Measurements from ENCODE around the gene ALDH16A1. TPM values are rescaled to one million over a fixed set of nuclear protein-coding genes. Genes with fewer than 3 reads are reported as not detected.

ALDH16A1 gene
- total RNA-seq, 1 experiment from 2014 or later = 51.7 TPM

DNA sequence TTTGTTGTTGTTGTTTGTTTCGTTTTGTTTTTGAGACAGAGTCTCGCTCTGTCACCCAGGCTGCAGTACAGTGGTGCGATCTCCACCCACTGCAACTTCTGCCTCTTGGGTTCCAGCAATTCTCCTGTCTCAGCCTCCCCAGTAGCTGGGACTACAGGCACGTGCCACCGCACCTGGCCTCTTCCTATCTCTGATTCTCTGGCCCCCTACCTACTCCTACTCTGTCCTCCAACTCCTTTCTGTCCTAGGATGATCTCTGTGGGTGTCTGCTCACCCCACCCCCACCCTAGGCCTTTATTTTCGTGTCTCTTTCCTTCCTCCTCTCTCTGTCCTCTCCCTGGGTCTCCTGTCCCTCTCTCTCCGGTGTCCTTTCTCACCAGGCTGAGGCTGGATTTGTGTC is 2.6 kb upstream of the ALDH16A1 start:
- Histone ChIP-seq H2BK20ac (ENCODE audit: low read depth, low read length, poor library complexity, severe bottlenecking) (no peak overlapping the region), H2BK5ac (ENCODE audit: insufficient read length, low read length) (no peak overlapping the region), H2BK12ac (ENCODE audit: insufficient read length, low read depth, low read length) (no peak overlapping the region), H4K91ac (ENCODE audit: insufficient read length, low read depth, low read length) (no peak overlapping the region), H2BK120ac (ENCODE audit: low read depth, low read length, poor library complexity, severe bottlenecking) (no peak overlapping the region), H3K23me2 (ENCODE audit: insufficient read length, low read depth, low read length, poor library complexity, severe bottlenecking) (peaks cover 5% of the 10 kb centered on the region), H3K4me1 (ENCODE audit: insufficient read depth, low read length) (no peaks in the 10 kb centered on the region), H3K4me2 (ENCODE audit: insufficient read depth, insufficient read length, low read length) (peak overlapping the region; percentile 61), H3K4ac (ENCODE audit: low read depth, low read length) (no peak overlapping the region), H3K79me2 (ENCODE audit: insufficient read depth, low read length) (no peaks in the 10 kb centered on the region; the same call in 1 of the 2 replicates), H2BK15ac (ENCODE audit: low read depth, low read length) (no peak overlapping the region), H2AFZ (ENCODE audit: low read length) (no peak overlapping the region), H3K23ac (ENCODE audit: insufficient read length, low read depth, low read length) (no peak overlapping the region), H3K79me1 (ENCODE audit: insufficient read depth, low read depth, low read length, poor library complexity, severe bottlenecking) (peaks cover 7% of the 10 kb centered on the region), H3K27me3 (ENCODE audit: insufficient read depth, low read length) (no peaks in the 10 kb centered on the region), H3K9me3 (ENCODE audit: control insufficient read depth, low read depth, low read length) (no peaks in the 10 kb centered on the region), H4K8ac (replicated peaks; ENCODE audit: insufficient read length, low read depth, low read length) (no peak overlapping the region), H3K14ac (ENCODE audit: insufficient read depth, low read length) (no peak overlapping the region), H3T11ph (ENCODE audit: low read length) (no peak overlapping the region), H3K56ac (ENCODE audit: insufficient read length, low read depth, low read length) (no peak overlapping the region), H3K27ac (ENCODE audit: insufficient read length, low read depth, low read length) (no peak overlapping the region), H3K9ac (ENCODE audit: extremely low read depth, insufficient read length, low read length) (peak overlapping the region; percentile 40), H4K20me1 (ENCODE audit: control insufficient read depth, insufficient read depth, insufficient read length) (no peaks in the 10 kb centered on the region), H2AK5ac (ENCODE audit: insufficient read length, low read length) (no peak overlapping the region), H4K5ac (ENCODE audit: insufficient read length, low read depth, low read length) (no peak overlapping the region), H3K18ac (ENCODE audit: insufficient read length, low read depth, low read length) (no peak overlapping the region)
- Mint-ChIP-seq H3K36me3 (ENCODE audit: insufficient read depth in 1 of 3, low read depth in 3 of 3) (peaks cover 39 to 52% (median 50%) of the 10 kb centered on the region in 3 experiments), H3K9me3 (no peaks in the 10 kb centered on the region; a peak in 1 of 5 replicates), H3K27ac (peak overlapping the region; percentile 33 to 60 (median 57); a peak in 3 of 7 replicates), H3K4me1 (peaks cover 15 to 38% of the 10 kb centered on the region in 2 experiments), H3K27me3 (ENCODE audit: low read depth) (no peaks in the 10 kb centered on the region; the same call in 1 of the 2 replicates), H3K4me3 (peak overlapping the region; percentile 96 to 98)
- TF ChIP-seq, protein P1, sequence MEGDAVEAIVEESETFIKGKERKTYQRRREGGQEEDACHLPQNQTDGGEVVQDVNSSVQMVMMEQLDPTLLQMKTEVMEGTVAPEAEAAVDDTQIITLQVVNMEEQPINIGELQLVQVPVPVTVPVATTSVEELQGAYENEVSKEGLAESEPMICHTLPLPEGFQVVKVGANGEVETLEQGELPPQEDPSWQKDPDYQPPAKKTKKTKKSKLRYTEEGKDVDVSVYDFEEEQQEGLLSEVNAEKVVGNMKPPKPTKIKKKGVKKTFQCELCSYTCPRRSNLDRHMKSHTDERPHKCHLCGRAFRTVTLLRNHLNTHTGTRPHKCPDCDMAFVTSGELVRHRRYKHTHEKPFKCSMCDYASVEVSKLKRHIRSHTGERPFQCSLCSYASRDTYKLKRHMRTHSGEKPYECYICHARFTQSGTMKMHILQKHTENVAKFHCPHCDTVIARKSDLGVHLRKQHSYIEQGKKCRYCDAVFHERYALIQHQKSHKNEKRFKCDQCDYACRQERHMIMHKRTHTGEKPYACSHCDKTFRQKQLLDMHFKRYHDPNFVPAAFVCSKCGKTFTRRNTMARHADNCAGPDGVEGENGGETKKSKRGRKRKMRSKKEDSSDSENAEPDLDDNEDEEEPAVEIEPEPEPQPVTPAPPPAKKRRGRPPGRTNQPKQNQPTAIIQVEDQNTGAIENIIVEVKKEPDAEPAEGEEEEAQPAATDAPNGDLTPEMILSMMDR (conservative IDR thresholded peaks at IDR 0.05) = no peak
- DNase-seq = no peak
- WGBS (ENCODE audit: extremely low coverage, insufficient read length, low lambda C conversion rate) = no CpG with 5 or more reads among the region's 7 CpGs

Data from H9 (cell line).